ENCODE data around the gene PCK2.

DNA sequence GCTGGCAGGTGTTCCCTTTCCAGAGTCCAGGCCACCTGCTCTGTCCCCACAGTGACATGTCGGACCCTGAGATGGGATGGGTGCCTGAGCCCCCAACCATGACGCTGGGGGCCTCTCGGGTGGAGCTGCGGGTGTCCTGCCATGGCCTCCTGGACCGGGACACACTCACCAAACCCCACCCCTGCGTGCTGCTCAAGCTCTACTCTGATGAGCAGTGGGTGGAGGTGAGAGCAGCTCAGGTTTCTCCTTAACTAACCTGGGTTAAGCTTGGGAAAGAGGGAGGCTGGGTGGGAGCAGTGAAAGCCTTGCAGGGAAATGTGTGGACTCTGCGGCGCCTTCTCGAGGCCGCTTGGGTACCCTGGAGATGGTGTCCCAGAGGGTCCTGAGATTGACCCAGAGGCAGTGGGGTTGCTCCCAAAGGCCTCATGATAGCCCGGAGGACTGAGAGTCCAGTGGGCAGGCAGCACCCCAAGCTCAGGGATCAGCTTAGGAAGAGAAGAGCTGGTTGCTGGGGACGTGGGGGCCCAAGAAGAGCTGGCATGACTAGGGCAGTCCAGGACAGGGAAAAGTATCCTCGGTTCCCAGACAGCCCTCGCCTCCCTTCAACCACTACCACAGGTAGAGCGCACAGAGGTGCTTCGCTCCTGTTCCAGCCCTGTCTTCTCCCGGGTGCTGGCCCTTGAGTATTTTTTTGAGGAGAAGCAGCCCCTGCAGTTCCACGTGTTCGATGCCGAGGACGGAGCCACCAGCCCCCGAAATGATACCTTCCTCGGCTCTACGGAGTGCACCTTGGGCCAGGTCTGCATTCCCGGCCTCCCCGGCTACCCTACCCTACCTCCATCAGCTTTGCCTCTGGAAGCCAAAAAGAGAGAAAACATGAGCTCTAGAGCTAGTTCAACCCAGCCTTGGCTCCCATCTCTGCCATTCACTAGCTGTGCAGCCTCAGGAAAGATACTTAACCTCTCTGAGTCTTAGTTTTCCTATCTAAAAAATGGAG lies 20.9 kb upstream of the PCK2 start:
- TF ChIP-seq YY1 (IDR thresholded peaks at IDR 0.05; ENCODE audit: insufficient read depth, insufficient read length) (no peak), ZNF274 (IDR thresholded peaks at IDR 0.05; ENCODE audit: low read depth, low read length) (no peak)

Data from NT2/D1 (cell line).